ENCODE results near the gene CTXN2.

Gene CTXN2

DNA sequence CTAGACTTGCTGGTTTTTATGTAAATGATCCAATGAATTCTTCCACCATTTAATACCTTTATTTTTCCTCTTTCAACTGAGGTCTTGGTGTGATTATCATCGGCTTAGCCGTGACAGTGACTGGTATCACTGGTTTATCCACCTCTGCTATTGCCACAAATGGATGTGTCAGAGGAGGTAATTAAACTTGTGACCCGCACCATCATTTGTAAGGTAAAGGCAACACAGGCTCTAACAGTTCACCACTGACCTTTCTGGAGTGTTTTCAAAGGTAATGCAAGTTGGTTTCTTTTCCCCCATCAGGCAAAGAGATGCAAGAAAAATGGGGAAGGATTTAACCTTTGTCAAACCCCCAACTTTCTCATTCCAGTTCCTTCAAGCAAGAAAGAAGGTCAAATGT is 34.3 kb downstream of the CTXN2 start:
- no peak for DNase-seq

- DNase-seq = no peak
Observed at GRCh38 chr15:48230498-48230897, 39.0 kb downstream of the CTXN2 start.

DNA sequence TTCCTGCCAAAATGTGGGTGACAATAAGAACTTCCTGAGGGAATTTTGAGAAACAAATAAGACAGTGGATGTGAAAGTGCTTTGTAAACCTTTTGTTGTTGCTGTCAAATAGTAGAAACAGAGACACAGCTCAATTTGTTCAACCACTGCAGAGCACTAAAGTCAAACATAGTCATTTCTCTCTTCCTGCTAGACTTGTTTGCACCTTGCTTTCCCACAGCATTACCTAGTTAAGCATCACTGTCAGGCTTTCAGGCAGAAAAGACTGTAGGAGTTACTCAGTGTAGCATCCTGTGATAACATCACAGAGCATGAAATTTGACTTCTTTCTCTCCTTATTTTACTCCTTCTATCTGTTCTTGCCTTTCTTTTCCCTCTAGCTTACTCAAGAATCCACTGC is 41.8 kb downstream of the CTXN2 start:
- DNase-seq = no peak

GRCh38 chr15:48239334-48239733 is 47.9 kb downstream of the CTXN2 start:
- DNase-seq = no peak

DNA sequence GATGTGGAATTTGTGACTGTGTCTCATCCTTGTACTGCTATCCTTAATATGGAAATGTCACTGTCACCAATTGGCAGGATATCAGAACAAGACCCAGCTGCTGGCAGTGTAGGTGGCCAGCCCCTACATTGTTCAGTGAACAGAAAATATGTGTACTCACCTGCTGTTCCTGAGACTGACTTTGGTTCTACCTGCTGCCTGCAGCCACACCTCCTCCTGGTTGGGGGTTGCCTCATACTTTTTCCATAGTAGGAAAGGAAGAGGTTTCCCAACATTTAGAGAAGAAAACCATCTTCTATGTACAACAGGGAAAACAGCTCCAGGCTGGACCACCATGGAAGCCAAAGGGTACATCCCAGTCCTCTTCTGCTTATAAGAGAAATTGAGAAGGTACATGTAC is 50.5 kb downstream of the CTXN2 start:
- DNase-seq = no peak

- DNase-seq = no peak
Observed at GRCh38 chr15:48242535-48242934, 51.1 kb downstream of the CTXN2 start.

DNA sequence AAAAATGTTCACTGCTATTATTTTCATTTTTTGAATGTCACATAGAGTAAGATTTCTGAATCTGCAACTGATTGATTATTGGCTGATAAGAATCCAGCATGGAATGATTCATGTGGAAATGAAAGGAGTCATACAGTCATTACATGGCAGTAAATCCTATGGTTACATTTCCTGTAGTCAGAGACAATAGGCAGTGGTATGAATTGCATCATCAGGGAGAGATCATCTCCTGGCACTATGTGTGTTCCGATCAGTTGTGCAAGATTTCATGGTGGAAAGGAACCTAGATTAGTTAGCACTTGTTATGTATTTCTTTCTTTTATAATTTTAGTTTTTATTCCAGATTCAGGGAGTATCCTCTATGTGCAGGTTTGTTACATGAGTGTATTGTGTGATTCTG is 53.5 kb downstream of the CTXN2 start:
- no peak for DNase-seq

DNA sequence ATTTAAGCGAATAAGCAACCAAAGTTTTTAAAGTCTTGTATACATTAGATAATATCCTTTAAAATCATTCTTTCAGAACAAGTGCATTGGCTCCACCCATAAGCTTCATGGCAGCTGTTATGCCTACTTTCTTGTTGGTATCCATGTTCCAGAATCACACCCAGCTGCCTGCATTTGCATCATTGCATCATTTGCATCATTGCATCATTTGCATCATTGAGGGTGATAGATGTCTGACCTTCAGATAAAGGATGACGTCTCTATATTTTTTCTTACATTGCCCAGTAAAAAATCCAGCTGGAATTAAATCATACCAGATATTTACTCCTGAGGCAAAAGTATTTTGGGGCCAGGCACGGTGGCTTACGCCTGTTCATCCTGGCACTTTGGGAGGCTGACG is 56.9 kb downstream of the CTXN2 start:
- DNase-seq = no peak

DNA sequence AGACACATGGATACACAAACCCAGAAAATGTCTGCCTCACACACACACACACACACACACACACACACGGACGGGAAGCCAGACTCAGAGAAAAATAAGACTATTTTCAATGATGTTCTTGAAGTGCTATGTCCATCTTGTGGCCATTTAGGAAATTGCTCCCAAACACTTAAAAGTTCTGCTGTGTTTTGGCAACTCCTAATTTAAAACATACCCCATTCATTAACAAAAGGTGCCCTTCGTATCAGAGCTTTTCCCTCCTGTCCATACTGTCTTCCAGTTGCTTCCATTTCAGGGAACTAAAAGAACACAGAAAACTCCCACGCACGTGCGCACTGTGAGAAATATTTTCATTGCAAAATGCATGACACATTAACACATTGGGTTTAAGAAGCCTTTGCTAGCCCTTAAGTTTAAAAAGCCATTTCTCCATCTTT is 59.2 kb downstream of the CTXN2 start:
- DNase-seq = no peak

GRCh38 chr15:48253172-48253571 is 61.7 kb downstream of the CTXN2 start:
- no peak for DNase-seq

Data from NCI-H1436 treated with DMSO at 0.1 percent for 48 hours (cell line).